ENCODE results near the gene ST3GAL3.

The ST3GAL3 gene

GRCh38 chr1:43965316-43965715, 258.0 kb downstream of the ST3GAL3 start:
- no peak overlapping the region for H4K91ac ChIP-seq (ENCODE audit: low read depth, low read length, poor library complexity)
- H3K14ac ChIP-seq (ENCODE audit: low read length): no peak overlapping the region
- H2BK15ac ChIP-seq (ENCODE audit: low read length): no peak overlapping the region
- DNase-seq (ENCODE audit: low spot score): no peak
- no peak overlapping the region for H3K9ac ChIP-seq (ENCODE audit: low read depth, low read length, poor library complexity)
- H2BK5ac ChIP-seq (ENCODE audit: low read length): no peak overlapping the region
- WGBS, 2 donors (ENCODE audit: extremely low coverage in 2 of 2, insufficient read length in 2 of 2, insufficient replicate concordance in 1 of 2): 100% methylated on average over 1 of the region's 3 CpGs; no CpG with 5 or more reads in 1 of the 2 donors
- H2BK12ac ChIP-seq (ENCODE audit: low read length): no peak overlapping the region
- peaks cover 2 to 3% of the 10 kb centered on the region in 2 donors for H3K4me1 ChIP-seq (ENCODE audit: control insufficient read depth in 2 of 2, insufficient read depth in 1 of 2, low read depth in 1 of 2, low read length in 2 of 2)
- no peak overlapping the region for H2AFZ ChIP-seq (ENCODE audit: low read length)
- no peak overlapping the region for H3K4me2 ChIP-seq (ENCODE audit: insufficient read depth, low read length, poor library complexity, severe bottlenecking)
- H3K27me3 ChIP-seq (ENCODE audit: control insufficient read depth in 3 of 3, insufficient read depth in 3 of 3, low read depth in 1 of 3, low read length in 3 of 3): no peaks in the 10 kb centered on the region
- no peak overlapping the region for H3K4me3 ChIP-seq (ENCODE audit: low read length in 2 of 2)
- no peak overlapping the region for H3K23ac ChIP-seq (ENCODE audit: low read depth, low read length, poor library complexity)
- no peak overlapping the region for H2AK5ac ChIP-seq (ENCODE audit: low read depth, low read length)
- no peak overlapping the region for H3K18ac ChIP-seq (ENCODE audit: low read length)
- no peaks in the 10 kb centered on the region for H3K9me3 ChIP-seq (replicated peaks in 1 of 2; ENCODE audit: control insufficient read depth in 2 of 2, insufficient read depth in 1 of 2, low read depth in 1 of 2, low read length in 2 of 2)
- no peak overlapping the region for H4K8ac ChIP-seq (ENCODE audit: low read depth, low read length)
- no peak overlapping the region for H3K4ac ChIP-seq (ENCODE audit: low read length)
- no peak overlapping the region for H2BK120ac ChIP-seq (ENCODE audit: low read depth, low read length)
- H3K79me1 ChIP-seq (ENCODE audit: low read depth, low read length): no peaks in the 10 kb centered on the region
- peaks cover 2 to 35% of the 10 kb centered on the region in 2 donors for H3K36me3 ChIP-seq (replicated peaks in 1 of 2; ENCODE audit: control insufficient read depth in 2 of 2, insufficient read depth in 2 of 2, low read length in 2 of 2)
- H3K27ac ChIP-seq (replicated peaks; ENCODE audit: low read length): no peak overlapping the region

GRCh38 chr1:43968348-43968948, 261.1 kb downstream of the ST3GAL3 start:
- Histone ChIP-seq H3K27ac (replicated peaks; ENCODE audit: low read length) (no peak overlapping the region), H2AFZ (ENCODE audit: low read length) (no peak overlapping the region), H3K79me1 (ENCODE audit: low read depth, low read length) (no peaks in the 10 kb centered on the region), H2AK5ac (ENCODE audit: low read depth, low read length) (no peak overlapping the region), H4K91ac (ENCODE audit: low read depth, low read length, poor library complexity) (no peak overlapping the region), H3K4ac (ENCODE audit: low read length) (no peak overlapping the region), H4K8ac (ENCODE audit: low read depth, low read length) (no peak overlapping the region), H3K4me1 (ENCODE audit: control insufficient read depth in 2 of 2, insufficient read depth in 1 of 2, low read depth in 1 of 2, low read length in 2 of 2) (peaks cover 5 to 7% of the 10 kb centered on the region in 2 donors), H3K27me3 (ENCODE audit: control insufficient read depth in 3 of 3, insufficient read depth in 3 of 3, low read depth in 1 of 3, low read length in 3 of 3) (no peaks in the 10 kb centered on the region), H2BK120ac (ENCODE audit: low read depth, low read length) (no peak overlapping the region), H2BK15ac (ENCODE audit: low read length) (no peak overlapping the region), H3K23ac (ENCODE audit: low read depth, low read length, poor library complexity) (no peak overlapping the region), H3K9ac (ENCODE audit: low read depth, low read length, poor library complexity) (no peak overlapping the region), H2BK5ac (ENCODE audit: low read length) (no peak overlapping the region), H3K18ac (ENCODE audit: low read length) (no peak overlapping the region), H3K4me3 (ENCODE audit: low read length in 2 of 2) (no peak overlapping the region), H3K4me2 (ENCODE audit: insufficient read depth, low read length, poor library complexity, severe bottlenecking) (no peak overlapping the region), H3K14ac (ENCODE audit: low read length) (no peak overlapping the region), H2BK12ac (ENCODE audit: low read length) (no peak overlapping the region), H3K9me3 (replicated peaks in 1 of 2; ENCODE audit: control insufficient read depth in 2 of 2, insufficient read depth in 1 of 2, low read depth in 1 of 2, low read length in 2 of 2) (no peaks in the 10 kb centered on the region), H3K36me3 (replicated peaks in 1 of 2; ENCODE audit: control insufficient read depth in 2 of 2, insufficient read depth in 2 of 2, low read length in 2 of 2) (peaks cover 4 to 36% of the 10 kb centered on the region in 2 donors)
- DNase-seq (ENCODE audit: low spot score): no peak
- WGBS, 2 donors (ENCODE audit: extremely low coverage in 2 of 2, insufficient read length in 2 of 2, insufficient replicate concordance in 1 of 2): no CpG with 5 or more reads among the region's 6 CpGs

- Histone ChIP-seq H3K23ac (ENCODE audit: low read depth, low read length, poor library complexity) (no peak overlapping the region), H2AFZ (ENCODE audit: low read length) (peak overlapping the region; percentile 86), H3K9me3 (replicated peaks in 1 of 2; ENCODE audit: control insufficient read depth in 2 of 2, insufficient read depth in 1 of 2, low read depth in 1 of 2, low read length in 2 of 2) (no peaks in the 10 kb centered on the region), H2AK5ac (ENCODE audit: low read depth, low read length) (no peak overlapping the region), H3K14ac (ENCODE audit: low read length) (no peak overlapping the region), H3K27ac (replicated peaks; ENCODE audit: low read length) (no peak overlapping the region), H3K4ac (ENCODE audit: low read length) (no peak overlapping the region), H3K36me3 (replicated peaks in 1 of 2; ENCODE audit: control insufficient read depth in 2 of 2, insufficient read depth in 2 of 2, low read length in 2 of 2) (peaks cover 4 to 36% of the 10 kb centered on the region in 2 donors), H3K18ac (ENCODE audit: low read length) (no peak overlapping the region), H2BK12ac (ENCODE audit: low read length) (no peak overlapping the region), H3K79me1 (ENCODE audit: low read depth, low read length) (no peaks in the 10 kb centered on the region), H2BK120ac (ENCODE audit: low read depth, low read length) (no peak overlapping the region), H2BK5ac (ENCODE audit: low read length) (no peak overlapping the region), H3K27me3 (ENCODE audit: control insufficient read depth in 3 of 3, insufficient read depth in 3 of 3, low read depth in 1 of 3, low read length in 3 of 3) (no peaks in the 10 kb centered on the region), H4K8ac (ENCODE audit: low read depth, low read length) (no peak overlapping the region), H3K4me3 (ENCODE audit: low read length in 2 of 2) (peak overlapping the region in 1 of 2 donors; percentile 30), H3K4me2 (ENCODE audit: insufficient read depth, low read length, poor library complexity, severe bottlenecking) (peak overlapping the region; percentile 50), H2BK15ac (ENCODE audit: low read length) (no peak overlapping the region), H4K91ac (ENCODE audit: low read depth, low read length, poor library complexity) (no peak overlapping the region), H3K4me1 (ENCODE audit: control insufficient read depth in 2 of 2, insufficient read depth in 1 of 2, low read depth in 1 of 2, low read length in 2 of 2) (peaks cover 5 to 7% of the 10 kb centered on the region in 2 donors), H3K9ac (ENCODE audit: low read depth, low read length, poor library complexity) (peak overlapping the region; percentile 25)
- DNase-seq (ENCODE audit: low spot score): no peak
- WGBS, 2 donors (ENCODE audit: extremely low coverage in 2 of 2, insufficient read length in 2 of 2, insufficient replicate concordance in 1 of 2): no CpG with 5 or more reads among the region's 7 CpGs
Observed at GRCh38 chr1:43969416-43969745, 262.0 kb downstream of the ST3GAL3 start.

GRCh38 chr1:43969746-43970466, 262.6 kb downstream of the ST3GAL3 start, which contains the start of gene DPH2:
Gene DPH2 (plus strand): TSS chr1:43970010. CDS start chr1:43970176, 166 bp downstream.
- peak within 1 kb of the TSS; percentile 71 for H3K9ac ChIP-seq (ENCODE audit: low read depth, low read length, poor library complexity)
- H3K4ac ChIP-seq (ENCODE audit: low read length): no peak within 1 kb of the TSS
- peaks cover 5 to 7% of the 10 kb centered on the region in 2 donors for H3K4me1 ChIP-seq (ENCODE audit: control insufficient read depth in 2 of 2, insufficient read depth in 1 of 2, low read depth in 1 of 2, low read length in 2 of 2)
- H2BK5ac ChIP-seq (ENCODE audit: low read length): no peak within 1 kb of the TSS
- H3K18ac ChIP-seq (ENCODE audit: low read length): no peak within 1 kb of the TSS
- peak within 1 kb of the TSS; percentile 86 for H3K4me2 ChIP-seq (ENCODE audit: insufficient read depth, low read length, poor library complexity, severe bottlenecking)
- no peaks in the 10 kb centered on the region for H3K27me3 ChIP-seq (ENCODE audit: control insufficient read depth in 3 of 3, insufficient read depth in 3 of 3, low read depth in 1 of 3, low read length in 3 of 3)
- no peak within 1 kb of the TSS for H4K91ac ChIP-seq (ENCODE audit: low read depth, low read length, poor library complexity)
- H2BK15ac ChIP-seq (ENCODE audit: low read length): no peak within 1 kb of the TSS
- WGBS, 2 donors (ENCODE audit: extremely low coverage in 2 of 2, insufficient read length in 2 of 2, insufficient replicate concordance in 1 of 2): no CpG with 5 or more reads among the region's 47 CpGs
- no peak within 1 kb of the TSS for H2BK120ac ChIP-seq (ENCODE audit: low read depth, low read length)
- peak; percentile 90 for DNase-seq (ENCODE audit: low spot score)
- no peaks in the 10 kb centered on the region for H3K9me3 ChIP-seq (replicated peaks in 1 of 2; ENCODE audit: control insufficient read depth in 2 of 2, insufficient read depth in 1 of 2, low read depth in 1 of 2, low read length in 2 of 2)
- no peak within 1 kb of the TSS for H2BK12ac ChIP-seq (ENCODE audit: low read length)
- H3K36me3 ChIP-seq (replicated peaks in 1 of 2; ENCODE audit: control insufficient read depth in 2 of 2, insufficient read depth in 2 of 2, low read length in 2 of 2): peaks cover 4 to 31% of the 10 kb centered on the region in 2 donors
- peak within 1 kb of the TSS; percentile 92 for H3K4me3 ChIP-seq (ENCODE audit: low read length in 2 of 2)
- H3K79me1 ChIP-seq (ENCODE audit: low read depth, low read length): no peaks in the 10 kb centered on the region
- H3K14ac ChIP-seq (ENCODE audit: low read length): no peak within 1 kb of the TSS
- no peak within 1 kb of the TSS for H4K8ac ChIP-seq (ENCODE audit: low read depth, low read length)
- H2AFZ ChIP-seq (ENCODE audit: low read length): peak within 1 kb of the TSS; percentile 93
- peak within 1 kb of the TSS; percentile 87 for H3K23ac ChIP-seq (ENCODE audit: low read depth, low read length, poor library complexity)
- no peak within 1 kb of the TSS for H3K27ac ChIP-seq (replicated peaks; ENCODE audit: low read length)
- H2AK5ac ChIP-seq (ENCODE audit: low read depth, low read length): no peak within 1 kb of the TSS
